ENCODE results near the gene DNLZ.

DNA sequence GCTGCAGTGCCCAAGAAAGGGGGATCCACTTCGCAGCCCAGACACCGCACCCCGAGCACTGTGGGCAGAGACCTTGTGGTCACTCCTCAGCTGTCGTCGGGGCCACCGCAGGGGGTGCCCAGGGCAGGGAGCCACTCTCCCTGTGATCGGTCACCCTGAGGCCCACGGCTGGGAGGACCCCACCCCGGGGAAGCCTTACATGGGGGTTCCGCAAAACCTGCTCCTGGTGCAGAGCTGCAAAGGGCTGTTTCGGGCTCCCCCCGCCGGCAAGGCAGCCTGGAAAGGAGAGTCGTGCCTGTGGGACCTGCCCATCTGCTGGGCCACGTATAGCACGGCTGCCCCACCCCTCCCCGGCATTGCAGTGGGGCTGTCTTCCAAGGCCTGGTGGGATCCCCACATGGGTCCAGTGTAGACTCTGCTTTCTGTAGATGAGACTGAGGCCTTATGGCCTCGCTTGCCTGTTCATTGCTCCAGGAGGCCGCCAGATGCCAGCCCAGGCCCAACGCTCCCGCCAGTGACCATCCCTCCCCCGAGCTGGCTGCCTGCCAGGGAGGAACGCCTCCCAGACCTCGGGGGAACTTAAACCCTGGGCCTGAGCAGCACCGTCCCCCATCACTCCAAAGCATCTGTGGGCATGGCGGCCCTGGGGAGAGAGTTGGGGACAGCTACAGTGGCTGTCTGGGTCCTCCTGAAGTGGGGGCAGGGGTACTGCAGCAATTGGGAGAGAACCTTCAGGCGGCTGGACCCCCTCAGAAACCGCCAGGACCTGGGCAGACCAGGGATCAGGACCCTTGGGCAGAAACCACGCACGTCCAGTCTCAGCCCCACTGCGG is 1.6 kb upstream of the DNLZ start:
- no peak for TF ChIP-seq CTCF (IDR thresholded peaks at IDR 0.05)
- TF ChIP-seq POLR2A (IDR thresholded peaks at IDR 0.05), result no peak
